ENCODE data around the gene EHBP1L1.
A peak's percentile ranks its signal among the peaks of the same experiment; 100 is the strongest.
"Not testable (repeated sequence)": the region's sequence is repeated elsewhere in the genome, so short reads cannot be mapped to it uniquely, and the experiment has no call there.

The EHBP1L1 gene

DNA sequence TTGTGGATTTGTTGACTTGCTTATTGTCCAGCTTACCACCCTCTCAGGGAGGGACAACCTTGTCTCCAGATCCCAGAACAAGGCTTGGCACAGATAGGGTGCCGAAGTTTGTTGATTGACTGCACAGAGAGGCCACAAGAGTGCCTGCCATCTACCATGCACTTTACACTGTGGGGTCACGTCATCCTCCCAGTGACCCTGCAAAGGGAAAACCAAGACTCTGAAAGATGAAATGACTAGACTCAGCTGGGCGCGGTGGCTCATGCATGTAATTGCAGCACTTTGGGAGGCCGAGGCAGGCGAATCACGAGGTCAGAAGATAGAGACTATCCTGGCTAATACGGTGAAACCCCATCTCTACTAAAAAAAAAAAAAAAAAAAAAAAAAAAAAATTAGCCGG lies 13.1 kb upstream of the EHBP1L1 start:
- DNase-seq, result no peak

DNA sequence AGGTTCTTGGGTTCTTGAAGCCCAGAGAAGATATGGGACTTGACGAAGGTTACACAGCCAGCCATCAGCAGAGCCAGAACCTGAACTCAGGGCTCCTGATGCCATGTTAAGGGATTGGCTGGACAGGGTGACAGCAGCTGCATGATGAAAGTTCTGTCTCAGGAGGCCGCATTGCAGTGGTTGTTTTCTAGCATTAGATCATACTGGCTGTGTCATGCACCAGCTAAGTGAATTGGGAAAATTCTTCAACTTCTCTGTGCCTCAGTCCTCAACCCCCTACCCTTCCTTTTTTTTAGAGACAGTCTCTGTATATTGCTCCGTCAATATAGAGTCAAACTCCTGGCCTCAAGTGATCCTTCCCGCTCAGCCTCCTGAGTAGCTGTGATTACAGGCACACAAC lies 12.3 kb upstream of the EHBP1L1 start:
- no peak for DNase-seq

DNA sequence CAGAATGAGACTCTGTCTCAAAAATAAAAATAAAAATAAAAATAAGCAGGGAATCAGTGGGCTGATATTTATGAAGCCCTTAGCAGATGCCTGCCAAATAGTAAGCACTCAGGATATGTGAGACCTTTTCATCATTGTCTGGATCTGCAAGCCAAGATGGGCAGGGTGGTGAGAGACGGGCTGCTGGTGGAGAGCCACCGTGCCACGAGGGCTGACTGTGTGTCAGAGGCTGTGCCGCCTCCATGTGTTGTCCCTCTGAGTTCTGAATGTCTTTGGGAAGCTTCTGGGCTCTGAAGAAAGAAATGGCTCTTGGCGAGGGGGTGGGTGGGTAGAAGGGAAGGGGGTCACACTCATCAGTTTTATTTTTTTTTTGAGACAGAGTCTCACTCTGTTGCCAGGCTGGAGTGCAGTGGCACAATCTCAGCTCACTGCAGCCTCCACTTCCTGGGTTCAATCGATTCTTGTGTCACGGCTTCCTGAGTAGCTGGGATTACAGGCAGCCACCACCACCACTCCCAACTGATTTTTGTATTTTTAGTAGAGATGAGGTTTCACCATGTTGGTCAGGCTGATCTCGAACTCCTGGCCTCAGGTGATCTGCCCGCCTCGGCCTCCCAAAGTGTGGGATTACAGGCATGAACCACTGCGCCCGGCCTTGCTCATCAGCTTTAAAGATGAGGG lies 10.8 kb upstream of the EHBP1L1 start:
- not testable (repeated sequence) for DNase-seq

DNA sequence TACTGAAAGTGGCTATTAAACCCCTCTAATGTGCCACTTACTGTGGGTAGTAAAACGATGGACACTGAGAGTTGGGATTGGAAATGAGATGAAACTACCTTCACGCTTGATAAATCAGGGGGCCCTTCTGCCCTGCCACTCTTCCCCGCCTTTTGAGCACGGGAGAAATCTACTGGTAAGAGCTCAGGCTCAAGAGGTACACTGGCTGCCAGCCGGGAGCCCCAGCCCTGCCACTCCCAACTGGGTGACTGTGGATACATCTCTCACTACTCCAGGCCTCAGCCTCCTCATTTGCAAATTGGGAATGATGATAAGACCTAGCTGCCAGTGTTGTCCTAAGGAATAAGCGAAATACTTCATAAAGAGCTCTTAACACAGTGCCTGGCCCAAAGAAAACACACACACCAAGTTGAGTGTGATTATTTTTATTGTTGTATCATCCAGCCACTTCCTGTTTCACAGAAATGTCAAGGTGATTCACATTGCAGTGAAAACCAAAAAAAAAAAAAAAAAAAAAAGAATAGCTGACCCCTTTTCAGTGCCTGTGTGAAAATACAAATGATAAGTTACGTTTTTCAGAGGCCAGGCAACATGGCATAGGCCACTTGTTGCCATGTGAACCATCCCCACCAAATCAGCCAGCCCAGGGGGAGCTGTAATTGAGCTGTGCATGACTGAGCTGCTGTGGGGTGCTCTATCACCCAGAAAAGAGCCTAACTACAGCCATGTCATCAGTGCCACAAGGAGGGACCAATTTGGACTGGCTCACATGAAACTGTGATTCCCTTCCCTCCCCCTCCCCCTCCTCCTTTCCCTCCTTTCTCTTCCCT lies 10.0 kb upstream of the EHBP1L1 start:
- DNase-seq, result no peak

DNA sequence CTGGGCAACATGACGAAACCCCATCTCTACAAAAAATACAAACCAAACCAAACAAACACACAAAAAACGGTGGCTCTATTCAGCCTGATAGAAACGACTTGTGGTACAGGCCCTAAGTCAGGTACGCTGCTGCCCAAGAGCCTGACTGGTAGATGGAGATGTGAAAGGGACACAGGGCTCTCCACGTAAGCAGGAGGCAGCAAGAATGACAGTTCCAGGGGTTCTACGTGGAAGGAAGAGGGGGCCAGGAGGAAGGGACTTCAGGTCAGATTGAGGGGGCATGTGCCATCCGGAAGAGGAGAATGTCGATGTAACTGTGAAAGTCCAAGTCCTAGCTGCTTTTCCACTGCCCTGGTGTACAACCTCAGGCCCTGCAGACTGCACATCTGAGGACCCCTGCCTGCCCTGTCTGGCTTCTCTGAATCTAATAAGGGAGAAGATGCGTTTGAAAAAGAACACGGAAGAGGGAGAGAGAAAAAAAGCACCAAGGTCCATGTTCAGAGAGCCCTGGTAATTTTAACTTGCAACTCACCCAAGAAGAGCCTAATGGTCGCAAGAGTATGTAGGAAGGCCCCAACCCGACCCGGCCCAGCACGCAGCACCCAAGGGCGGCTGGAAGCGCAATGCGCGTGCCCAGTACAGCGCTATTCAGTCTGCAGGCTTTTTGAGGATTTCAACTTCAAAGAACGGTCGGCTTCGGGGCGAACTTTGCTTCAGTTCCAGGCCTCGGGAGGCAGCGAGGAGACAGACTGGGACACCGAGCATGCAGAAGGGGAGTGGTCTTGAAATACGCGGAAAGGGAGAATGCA lies 6.5 kb upstream of the EHBP1L1 start:
- no peak for DNase-seq

DNA sequence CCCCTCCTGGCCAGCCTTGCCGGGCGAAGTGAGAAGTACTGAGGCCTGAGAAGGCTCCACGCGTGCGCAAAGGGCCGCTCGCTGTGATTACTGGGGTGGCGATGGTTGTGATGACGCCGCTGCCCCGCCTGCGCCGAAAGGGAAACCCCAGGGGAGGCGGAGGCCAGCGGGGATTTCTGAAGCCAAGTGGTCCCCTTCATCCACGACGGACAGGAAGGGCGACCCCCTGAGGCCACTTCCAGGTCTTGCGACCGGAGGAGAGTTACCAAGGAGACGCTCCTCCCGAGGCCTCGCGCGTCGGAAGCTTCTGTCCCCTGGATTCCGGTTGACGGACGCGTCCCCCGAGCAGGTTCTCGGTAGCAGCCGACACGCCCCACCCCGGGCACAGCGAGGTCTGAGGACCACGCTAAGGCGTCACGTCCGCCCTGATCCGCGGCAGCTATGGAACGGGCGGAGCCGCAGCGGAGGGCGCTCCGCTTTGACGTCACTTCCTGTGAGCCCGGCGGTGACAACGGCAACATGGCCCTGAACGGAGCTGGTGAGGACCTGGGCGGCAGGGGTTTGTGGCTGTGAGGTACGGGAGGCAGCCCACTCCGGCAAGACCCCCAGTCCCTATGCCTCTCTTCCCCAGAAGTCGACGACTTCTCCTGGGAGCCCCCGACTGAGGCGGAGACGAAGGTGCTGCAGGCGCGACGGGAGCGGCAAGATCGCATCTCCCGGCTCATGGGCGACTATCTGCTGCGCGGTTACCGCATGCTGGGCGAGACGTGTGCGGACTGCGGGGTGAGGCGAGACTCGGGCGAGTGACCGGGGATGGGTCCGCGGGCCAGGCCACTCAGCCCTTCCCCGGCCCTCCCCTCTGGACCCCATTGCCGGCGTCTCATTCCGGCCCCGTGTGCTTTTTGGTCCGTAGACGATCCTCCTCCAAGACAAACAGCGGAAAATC lies 5.6 kb upstream of the EHBP1L1 start, which contains the start of gene ZNRD2:
TSS of gene ZNRD2 (plus strand) at position 505 of the 946 bp plus-strand sequence. CDS start at position 520, 15 bp downstream.
- peak; percentile 96 for DNase-seq

DNA sequence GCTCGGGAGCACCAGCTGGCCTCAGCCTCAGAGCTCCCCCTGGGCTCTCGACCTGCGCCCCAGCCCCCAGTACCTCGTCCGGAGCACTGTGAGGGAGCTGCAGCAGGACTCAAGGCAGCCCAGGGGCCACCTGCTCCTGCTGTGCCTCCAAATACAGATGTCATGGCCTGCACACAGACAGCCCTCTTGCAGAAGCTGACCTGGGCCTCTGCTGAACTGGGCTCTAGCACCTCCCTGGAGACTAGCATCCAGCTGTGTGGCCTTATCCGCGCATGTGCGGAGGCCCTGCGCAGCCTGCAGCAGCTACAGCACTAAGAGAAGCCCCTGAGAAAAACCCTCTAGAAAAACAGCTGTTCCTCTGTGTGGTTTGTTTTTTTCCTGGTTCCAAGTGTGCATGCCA lies 4.4 kb upstream of the EHBP1L1 start:
- DNase-seq, result no peak

DNA sequence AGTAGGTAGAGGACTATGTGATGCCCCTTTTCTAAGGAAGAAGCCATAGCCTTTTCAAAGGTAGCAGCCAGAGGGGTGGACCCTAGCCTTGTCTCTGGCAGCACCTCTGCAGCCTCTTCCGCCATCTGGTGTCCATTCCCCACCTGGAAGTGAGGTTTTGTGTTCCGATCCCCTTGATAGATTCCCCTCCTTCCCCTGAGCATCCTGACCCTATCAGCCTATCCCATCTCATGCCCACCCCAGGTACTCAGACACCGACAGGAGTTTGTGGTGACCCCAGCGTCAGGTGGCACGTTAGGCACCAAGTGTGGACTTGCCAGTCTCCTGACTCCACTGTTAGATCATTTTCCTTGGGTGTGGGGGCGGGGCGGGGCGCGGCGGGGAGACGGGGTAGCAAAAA lies 3.9 kb upstream of the EHBP1L1 start:
- DNase-seq, result no peak

DNA sequence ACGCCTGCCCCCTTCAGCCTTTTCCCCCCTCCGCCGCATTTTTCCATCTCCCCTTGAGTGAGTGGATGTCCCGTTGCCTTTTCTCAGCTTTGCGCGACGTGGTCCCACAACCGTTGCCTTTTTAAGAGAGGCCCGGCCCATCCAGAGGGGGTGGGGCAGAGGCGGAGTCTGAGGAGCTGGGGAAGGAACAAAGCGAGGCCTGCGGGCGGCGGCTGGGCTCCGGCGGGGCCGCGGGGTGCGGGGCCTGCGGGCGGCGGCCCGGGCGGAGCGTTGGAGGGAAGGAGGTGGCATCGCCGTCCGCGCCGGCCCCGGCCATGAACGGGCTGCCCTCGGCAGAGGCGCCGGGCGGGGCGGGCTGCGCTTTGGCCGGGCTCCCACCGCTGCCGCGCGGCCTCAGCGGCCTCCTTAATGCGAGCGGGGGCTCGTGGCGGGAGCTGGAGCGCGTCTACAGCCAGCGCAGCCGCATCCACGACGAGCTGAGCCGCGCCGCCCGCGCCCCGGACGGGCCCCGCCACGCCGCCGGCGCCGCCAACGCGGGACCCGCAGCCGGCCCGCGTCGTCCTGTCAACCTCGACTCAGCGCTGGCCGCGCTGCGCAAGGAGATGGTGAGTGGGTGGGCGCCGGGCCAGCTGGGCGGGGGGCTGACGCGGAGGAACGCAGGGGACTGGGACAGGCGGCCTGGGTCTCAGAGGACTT lies 3.3 kb upstream of the EHBP1L1 start, which contains the start of gene FAM89B:
TSS of gene FAM89B (plus strand) at position 183 of the 696 bp plus-strand sequence. CDS start at position 315, 132 bp downstream.
- DNase-seq, result peak; percentile 80

DNA sequence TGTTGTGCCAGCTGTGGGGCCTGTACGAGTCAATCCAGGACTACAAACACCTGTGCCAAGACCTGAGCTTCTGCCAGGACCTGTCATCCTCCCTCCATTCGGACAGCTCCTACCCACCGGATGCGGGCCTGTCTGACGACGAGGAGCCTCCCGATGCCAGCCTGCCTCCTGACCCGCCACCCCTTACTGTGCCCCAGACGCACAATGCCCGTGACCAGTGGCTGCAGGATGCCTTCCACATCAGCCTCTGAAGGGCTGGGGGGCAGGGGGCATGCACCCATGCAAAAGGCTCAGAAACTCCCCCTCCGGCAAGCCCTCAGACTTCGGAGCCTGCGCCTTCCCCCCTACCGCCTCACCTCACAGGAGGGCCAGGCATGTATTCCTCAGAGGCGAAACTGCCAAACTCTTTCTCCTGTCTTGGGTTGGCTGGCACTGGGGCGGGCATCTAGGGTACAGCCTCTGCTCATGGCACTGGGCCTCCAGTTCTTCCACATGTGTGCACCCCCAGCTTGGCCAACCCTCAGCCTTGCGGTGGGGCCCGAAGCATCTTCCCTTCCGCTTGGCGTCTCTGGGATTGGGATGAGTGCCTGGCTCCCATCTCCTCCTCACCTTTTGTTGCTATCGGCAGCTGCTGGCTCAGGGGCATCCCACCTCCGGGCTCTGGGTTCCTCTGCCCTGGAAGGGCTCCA lies 2.3 kb upstream of the EHBP1L1 start:
- DNase-seq, result no peak

DNA sequence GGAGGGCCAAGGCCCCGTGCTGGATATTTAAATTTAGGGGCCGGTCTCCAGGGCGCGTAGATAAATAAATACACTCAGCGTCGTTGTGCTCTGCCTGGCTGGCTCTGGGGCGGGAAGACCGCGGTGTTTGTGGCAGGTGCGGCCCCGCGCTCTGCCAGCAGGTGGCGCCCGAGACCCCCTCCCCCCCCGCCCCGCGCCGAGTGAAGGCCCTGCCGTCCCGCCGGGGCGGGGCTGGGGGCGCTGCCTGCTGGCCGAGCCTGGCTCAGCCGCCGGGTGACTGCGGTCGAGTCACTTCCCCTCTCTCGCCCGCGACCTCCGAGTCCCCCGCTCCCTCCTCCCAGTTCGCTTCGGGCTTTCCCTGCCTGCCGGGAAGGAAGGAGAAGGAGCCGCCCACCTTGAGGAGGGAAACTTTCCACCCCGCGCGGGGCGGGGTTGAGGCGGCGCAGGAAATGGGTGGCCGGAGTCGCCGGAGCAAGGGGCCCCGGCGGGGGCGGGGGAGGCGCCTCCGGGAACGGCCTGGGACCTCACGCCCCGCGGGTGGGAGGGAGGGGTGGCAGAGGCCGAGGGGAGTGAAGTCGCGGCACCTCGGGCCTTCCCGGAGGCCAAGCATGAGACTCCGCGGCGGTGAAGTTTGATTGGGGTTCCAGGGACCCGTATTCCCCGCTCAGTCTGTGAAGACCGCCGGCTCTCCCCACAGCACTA lies 1.6 kb upstream of the EHBP1L1 start:
- peak; percentile 52 for DNase-seq

DNA sequence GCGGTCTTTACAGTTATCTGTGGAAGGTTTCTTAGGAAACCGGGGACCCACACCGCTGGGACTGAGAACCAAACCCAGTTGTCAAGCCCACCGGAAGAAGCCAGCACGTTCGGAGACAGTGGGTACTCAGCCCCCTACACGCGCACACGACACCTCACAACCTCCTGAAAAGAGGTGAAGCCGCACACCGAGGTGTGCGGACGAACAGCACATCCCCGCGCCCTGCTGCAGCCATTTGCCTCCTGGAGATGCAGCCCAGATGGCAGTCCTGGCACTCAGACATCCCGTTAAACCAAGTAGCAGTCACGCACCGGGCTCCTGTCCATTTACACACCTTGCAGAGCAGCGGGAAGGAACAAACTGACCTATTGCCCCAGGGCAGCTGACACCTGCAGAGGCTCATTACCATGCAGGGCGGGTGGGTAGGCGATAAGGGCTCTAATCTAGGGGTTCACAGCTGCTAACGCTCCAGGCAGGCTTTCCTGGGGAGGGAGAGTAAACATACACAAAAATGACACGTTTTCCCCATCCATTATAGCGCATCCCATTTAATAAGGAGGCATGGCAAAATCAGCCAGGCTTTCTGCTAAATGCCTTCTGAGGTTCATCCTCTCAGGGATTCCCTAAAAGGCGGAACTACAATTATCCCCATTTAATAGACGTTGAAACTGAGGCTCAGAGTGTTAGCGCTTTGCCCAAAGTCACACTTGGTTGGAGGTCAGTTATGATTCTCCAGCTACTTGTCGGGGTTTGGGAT lies 864 bp upstream of the EHBP1L1 start:
- DNase-seq, result no peak

DNA sequence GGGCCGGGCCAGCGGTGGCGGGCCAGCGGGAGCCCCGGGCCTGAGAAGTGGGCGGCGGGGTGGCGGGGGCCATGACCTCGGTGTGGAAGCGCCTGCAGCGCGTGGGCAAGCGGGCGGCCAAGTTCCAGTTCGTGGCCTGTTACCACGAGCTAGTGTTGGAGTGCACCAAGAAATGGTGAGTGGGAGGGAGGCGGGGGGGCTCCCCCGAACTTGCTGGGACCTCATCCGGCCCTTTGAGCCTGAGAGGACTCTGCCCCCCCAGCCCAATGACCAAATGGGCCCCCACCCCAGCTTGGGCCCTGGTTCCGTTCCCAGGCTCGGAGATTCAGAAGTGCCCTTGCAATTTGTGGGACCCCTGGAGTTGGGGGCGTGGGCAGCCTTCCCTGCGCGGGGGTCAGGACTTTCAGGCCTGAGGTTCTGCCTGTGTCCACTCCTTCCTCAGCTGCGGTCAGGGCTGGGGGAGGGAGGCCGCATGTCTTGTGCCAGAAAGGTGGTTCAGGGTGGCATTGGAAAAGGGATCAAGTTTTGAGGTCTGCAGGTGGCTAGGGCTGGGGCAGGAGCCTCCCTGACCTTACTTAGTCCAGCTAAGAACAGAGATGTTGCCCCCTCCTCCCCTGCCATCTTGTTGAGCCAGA lies 496 bp downstream of the EHBP1L1 start:
- DNase-seq, result no peak

DNA sequence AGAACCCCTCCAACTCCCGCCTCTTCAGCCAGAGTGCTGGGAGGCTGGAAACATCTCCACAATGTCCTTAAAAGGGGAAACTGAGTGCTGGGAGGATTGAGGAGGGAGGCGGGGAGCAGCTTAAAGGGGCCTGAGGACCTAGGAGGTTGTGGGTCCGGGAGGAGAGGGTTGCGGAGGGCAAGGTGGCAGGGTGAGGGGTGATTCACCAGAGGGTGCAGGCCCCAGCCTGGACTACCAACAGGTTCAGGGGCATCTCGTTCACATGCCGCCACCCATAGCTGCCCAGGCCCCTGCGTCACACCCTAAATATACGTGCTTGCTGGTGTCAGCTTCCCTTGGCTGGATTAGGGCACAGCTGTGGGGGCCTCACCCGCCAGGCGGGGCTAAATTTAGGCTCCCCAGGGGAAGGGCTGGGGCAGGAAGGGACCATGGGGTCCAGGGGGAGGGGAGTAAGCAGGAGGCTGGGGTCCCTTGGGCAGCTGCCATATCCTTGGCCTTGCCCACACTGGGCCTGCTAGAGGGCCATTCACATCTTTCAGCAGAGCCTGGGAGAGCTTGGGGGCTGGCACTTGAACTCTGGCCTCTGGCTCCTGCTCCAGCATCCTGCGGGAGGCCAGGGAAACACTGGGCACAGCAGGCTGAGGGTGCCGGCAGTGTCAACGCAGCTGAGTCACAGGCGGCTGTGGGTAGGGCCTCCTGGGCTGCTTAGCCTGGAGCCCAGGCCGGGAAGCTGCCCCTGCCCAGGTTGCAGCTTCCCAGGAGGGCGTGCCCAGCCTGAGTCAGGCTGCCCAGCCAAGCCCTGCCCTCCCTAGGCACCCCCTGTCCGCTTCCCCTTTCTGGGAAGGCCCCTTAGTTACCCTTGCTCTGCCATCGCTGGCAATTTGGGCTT lies 1.3 kb downstream of the EHBP1L1 start:
- DNase-seq, result no peak

DNA sequence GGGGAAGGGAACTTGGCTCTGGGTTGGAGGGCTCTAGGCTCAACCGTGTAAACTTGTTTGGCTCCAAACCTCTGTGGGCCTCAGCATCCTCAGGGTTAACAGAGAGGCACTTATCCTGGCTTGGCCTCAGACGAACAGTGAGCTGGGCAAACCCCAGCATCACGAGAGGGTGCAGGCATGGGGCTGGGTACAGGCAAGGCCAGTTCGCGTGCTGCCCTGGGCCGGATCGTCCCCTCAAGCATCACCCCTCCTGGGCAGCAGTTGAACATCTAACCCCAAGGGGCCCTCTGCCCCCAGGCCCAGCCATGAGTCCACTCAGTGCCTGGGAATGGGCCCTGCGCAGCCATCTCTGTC lies 1.9 kb downstream of the EHBP1L1 start:
- no peak for DNase-seq

DNA sequence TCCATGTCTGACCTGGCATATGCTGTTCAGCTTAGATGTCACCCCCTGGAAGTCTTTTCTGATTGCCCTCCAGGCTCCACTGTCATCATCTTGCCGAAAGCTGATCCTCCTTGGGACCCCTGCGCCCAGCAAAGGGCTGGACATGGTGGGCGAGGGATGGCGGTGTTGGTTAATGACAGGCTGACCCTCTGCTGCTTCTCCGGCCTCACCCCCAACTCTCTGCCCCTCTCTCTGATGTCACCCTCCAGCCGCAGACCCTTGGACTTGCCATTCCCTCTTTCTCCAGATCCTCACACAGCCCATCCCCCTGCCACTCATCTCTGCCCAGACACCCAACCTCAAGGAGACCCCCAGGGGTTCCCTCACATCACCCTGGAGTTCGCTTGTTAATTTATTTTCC lies 2.3 kb downstream of the EHBP1L1 start:
- no peak for DNase-seq

DNA sequence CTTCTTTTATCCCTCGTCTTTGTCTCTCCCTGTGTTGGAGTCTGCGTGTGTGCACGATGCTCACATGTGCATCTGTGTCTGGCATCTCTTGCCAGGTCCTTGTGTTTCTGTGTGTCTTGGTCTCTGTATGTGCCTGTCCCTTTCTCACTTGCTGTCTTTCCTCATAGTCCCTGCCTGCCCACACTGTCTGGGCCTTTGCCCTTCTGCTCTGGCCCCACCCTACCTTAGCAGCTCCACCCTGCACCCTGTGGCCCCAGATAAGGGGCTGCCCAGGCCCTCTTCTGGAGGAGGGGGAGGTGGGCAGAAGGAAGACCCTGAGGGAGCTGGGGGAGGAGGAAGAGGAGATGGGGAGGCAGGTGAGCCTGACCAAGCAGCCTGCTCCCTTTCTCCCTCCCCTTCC lies 2.8 kb downstream of the EHBP1L1 start:
- DNase-seq, result no peak

DNA sequence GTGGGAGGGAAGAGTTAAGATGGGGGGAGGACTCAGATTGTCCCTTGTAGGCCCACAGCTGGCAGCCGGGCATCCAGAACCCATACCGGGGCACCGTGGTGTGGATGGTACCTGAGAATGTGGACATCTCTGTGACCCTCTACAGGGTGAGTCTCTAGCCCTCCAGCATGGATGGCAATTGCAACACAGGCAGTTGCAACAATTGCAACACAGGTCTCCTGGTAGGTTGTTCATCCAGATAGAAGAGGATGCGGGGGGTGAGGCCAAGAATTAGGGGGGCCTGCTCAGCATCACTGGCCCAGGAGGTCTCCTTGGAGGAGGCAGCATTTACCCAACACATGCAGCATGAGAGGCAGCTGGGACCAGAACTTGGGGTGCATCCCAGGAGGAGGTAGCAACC lies 3.4 kb downstream of the EHBP1L1 start:
- DNase-seq, result no peak

Data from NCI-H1048 (cell line).